HEK293T (cell line): ENCODE results near the gene VAX1.
A peak's percentile ranks its signal among the peaks of the same experiment; 100 is the strongest.
"Not testable (repeated sequence)": the region's sequence is repeated elsewhere in the genome, so short reads cannot be mapped to it uniquely, and the experiment has no call there.

Experiments
- CTCF ChIA-PET: fragments of 350-600 bp; formaldehyde crosslinking; extraction: SDS; loops from one replicate; lab custom pipeline; 2021; ENCODE audit warnings: antibody characterized with exemption, inconsistent platforms; lab: Yijun Ruan, JAX
- POLR2A ChIA-PET: fragments of 350-600 bp; formaldehyde crosslinking; extraction: SDS; loops from one replicate; lab custom pipeline; 2020; ENCODE audit warnings: antibody characterized with exemption, inconsistent platforms; lab: Yijun Ruan, JAX
- DNase-seq: peaks from one replicate; pipeline ENCODE4 v3.0.0; 2012; ENCODE audit warnings: mixed read lengths; ENCODE audit errors: extremely low spot score
- ARNT ChIP-seq: fragments of 450-650 bp; IDR thresholded peaks from 2 replicates; pipeline ENCODE4 v1.6.1; 2017; ENCODE audit warnings: mild to moderate bottlenecking
- BHLHE40 ChIP-seq: fragments of 450-650 bp; IDR thresholded peaks from 2 replicates; pipeline ENCODE4 v1.6.1; 2016; ENCODE audit warnings: mild to moderate bottlenecking, moderate library complexity, borderline replicate concordance
- CTBP1 ChIP-seq: fragments of 450-650 bp; IDR thresholded peaks from 2 replicates; pipeline ENCODE4 v1.6.1; 2016; ENCODE audit warnings: borderline replicate concordance
- ELF4 ChIP-seq: fragments of 450-650 bp; IDR thresholded peaks from 2 replicates; pipeline ENCODE4 v1.6.1; 2017; ENCODE audit warnings: antibody characterized with exemption
- FOXA1 ChIP-seq: fragments of 450-650 bp; IDR thresholded peaks from 2 replicates; pipeline ENCODE4 v1.6.1; 2016; ENCODE audit warnings: mild to moderate bottlenecking
- FOXK2 ChIP-seq: fragments of 450-650 bp; IDR thresholded peaks from 2 replicates; pipeline ENCODE4 v1.6.1; 2016; ENCODE audit warnings: mild to moderate bottlenecking
- FOXM1 ChIP-seq: fragments of 450-650 bp; IDR thresholded peaks from 2 replicates; pipeline ENCODE4 v1.6.1; 2017; ENCODE audit warnings: mild to moderate bottlenecking, borderline replicate concordance
- HDGF ChIP-seq: fragments of 450-650 bp; IDR thresholded peaks from 2 replicates; pipeline ENCODE4 v1.6.1; 2017; ENCODE audit warnings: antibody characterized with exemption, borderline replicate concordance
- L3MBTL2 ChIP-seq: fragments of 450-650 bp; conservative IDR thresholded peaks from 2 replicates; pipeline ENCODE4 v1.6.1; 2016; ENCODE audit warnings: mild to moderate bottlenecking
- LEF1 ChIP-seq: fragments of 450-650 bp; IDR thresholded peaks from 2 replicates; pipeline ENCODE4 v1.6.1; 2017; ENCODE audit warnings: mild to moderate bottlenecking, borderline replicate concordance
- NFRKB ChIP-seq: fragments of 450-650 bp; IDR thresholded peaks from 2 replicates; pipeline ENCODE4 v1.6.1; 2016; ENCODE audit warnings: mild to moderate bottlenecking, moderate library complexity
- PKNOX1 ChIP-seq: fragments of 450-650 bp; IDR thresholded peaks from 2 replicates; pipeline ENCODE4 v1.6.1; 2016
- SP1 ChIP-seq: fragments of 450-650 bp; IDR thresholded peaks from 2 replicates; pipeline ENCODE4 v1.6.1; 2017
- SUZ12 ChIP-seq: fragments of 450-650 bp; IDR thresholded peaks from 2 replicates; pipeline ENCODE4 v1.6.1; 2016; ENCODE audit warnings: mild to moderate bottlenecking
- TARDBP ChIP-seq: fragments of 450-650 bp; IDR thresholded peaks from 2 replicates; pipeline ENCODE4 v1.6.1; 2016
- ZNF384 ChIP-seq: fragments of 450-650 bp; IDR thresholded peaks from 2 replicates; pipeline ENCODE4 v1.6.1; 2016

The VAX1 gene

GRCh38 chr10:117137911-117138642, at the start of gene VAX1:
Gene VAX1, minus strand, starts transcription at chr10:117138270. Its CDS starts 214 bp downstream, at chr10:117138056.
- TF ChIP-seq L3MBTL2: peak; percentile 39; the same call in 1 of the 2 replicates
- TF ChIP-seq SP1: no peak
- TF ChIP-seq SUZ12: no peak
- no peak for TF ChIP-seq LEF1
- no peak for TF ChIP-seq CTBP1
- TF ChIP-seq BHLHE40: no peak
- no peak for TF ChIP-seq ELF4
- POLR2A ChIA-PET: interaction anchor here (1.7 kb wide), 1 partner anchor 11 kb away, joined by 10 read pairs; no protein-coding TSS in a partner anchor
- CTCF ChIA-PET: interaction anchor here (0.7 kb wide), 1 partner anchor 302 kb away, joined by 3 read pairs; no protein-coding TSS in a partner anchor
- peak; percentile 60 for DNase-seq

GRCh38 chr10:117186832-117187615, 49.0 kb upstream of the VAX1 start:
- ChIA-PET CTCF (interaction anchor here (0.8 to 2.2 kb wide), 2 partner anchors 12 to 40 kb away, joined by 4 to 6 read pairs; no protein-coding TSS in a partner anchor), POLR2A (no interaction called here)
- TF ChIP-seq ZNF384: no peak
- peak; percentile 58 for TF ChIP-seq L3MBTL2
- no peak for DNase-seq

- POLR2A ChIA-PET, DNase-seq: not testable (repeated sequence)
- CTCF ChIA-PET: interaction anchor here (0.6 to 2.2 kb wide), 2 partner anchors 11 to 311 kb away, joined by 3 to 6 read pairs; no protein-coding TSS in a partner anchor
Measured at GRCh38 chr10:117185817-117186216, 47.7 kb upstream of the VAX1 start.

- ChIA-PET CTCF (no interaction called here), POLR2A (no interaction called here)
- no peak for DNase-seq
- TF ChIP-seq SP1 (no peak), FOXA1 (no peak), L3MBTL2 (no peak)
Measured at GRCh38 chr10:117184821-117185220, 46.8 kb upstream of the VAX1 start.

- DNase-seq: no peak
- ChIA-PET POLR2A (no interaction called here), CTCF (no interaction called here)
- TF ChIP-seq FOXM1: no peak
Measured at GRCh38 chr10:117184296-117184695, 46.2 kb upstream of the VAX1 start.

- no peak for DNase-seq
- ChIA-PET POLR2A (no interaction called here), CTCF (interaction anchor here (0.6 to 2.1 kb wide), 2 partner anchors 10 to 294 kb away, joined by 6 to 8 read pairs; no protein-coding TSS in a partner anchor)
- TF ChIP-seq FOXM1 (no peak), TARDBP (no peak), PKNOX1 (no peak), HDGF (no peak), FOXA1 (no peak), FOXK2 (no peak), ZNF384 (no peak), L3MBTL2 (no peak), NFRKB (no peak), CTBP1 (no peak), ARNT (no peak), SUZ12 (no peak), ELF4 (no peak), LEF1 (no peak), BHLHE40 (no peak), SP1 (no peak)
Measured at GRCh38 chr10:117178190-117178589, 40.1 kb upstream of the VAX1 start.

GRCh38 chr10:117175901-117176534, 37.9 kb upstream of the VAX1 start:
- ChIA-PET CTCF (interaction anchor here (0.5 to 2.8 kb wide), 10 partner anchors 11 to 1172 kb away, joined by 3 to 43 read pairs (median 6); no protein-coding TSS in a partner anchor), POLR2A (no interaction called here)
- DNase-seq: peak; percentile 74
- TF ChIP-seq FOXK2 (no peak), LEF1 (no peak), BHLHE40 (no peak), ELF4 (no peak), TARDBP (no peak), L3MBTL2 (no peak), ZNF384 (no peak), FOXA1 (no peak), HDGF (no peak), SP1 (no peak), FOXM1 (no peak), PKNOX1 (no peak), CTBP1 (no peak), SUZ12 (no peak), NFRKB (no peak), ARNT (no peak)
